Body of pancreas (tissue), 4 donors: Measurements from ENCODE around the gene USHBP1. TPM values are rescaled to one million over a fixed set of nuclear protein-coding genes. Genes with fewer than 3 reads are reported as not detected.

Experiments used
- ATAC-seq: fragments of 150-250 bp; one replicate; pipeline ENCODE4 v1.9.1; 2016
- DNase-seq, 4 donors: peaks; one replicate each; pipeline ENCODE4 v3.0.0-alpha.2; 2019
- H3K27ac ChIP-seq, 4 donors: fragments of 200-600 bp; sonication (generic); 1 replicate in 3 of 4; 2 replicates in 1 of 4; pipeline versions ENCODE4 v1.5.1 to v1.6.1; 2016 to 2019; ENCODE audit warnings: mild to moderate bottlenecking in 1 of 4, mixed read lengths in 1 of 4, moderate library complexity in 1 of 4
- H3K27me3 ChIP-seq, 2 donors: fragments of 200-600 bp; sonication (generic); one replicate each; pipeline ENCODE4 v1.6.0; 2016; ENCODE audit warnings: mild to moderate bottlenecking in 1 of 2
- H3K36me3 ChIP-seq, 2 donors: fragments of 200-600 bp; sonication (generic); replicated peaks in 1 of 2; 2 replicates each; pipeline ENCODE4 v1.5.1; 2016; ENCODE audit warnings: low read depth in 2 of 2; ENCODE audit not compliant: insufficient read depth in 1 of 2
- H3K4me1 ChIP-seq: fragments of 200-600 bp; sonication (generic); one replicate; pipeline ENCODE4 v1.6.0; 2016
- H3K4me3 ChIP-seq, 2 donors: fragments of 200-600 bp; sonication (generic); 1 replicate in 1 of 2; 2 replicates in 1 of 2; pipeline ENCODE4 v1.5.1; 2016 to 2019
- H3K9me3 ChIP-seq, 3 donors: fragments of 200-600 bp; sonication (generic); 1 replicate in 2 of 3; 2 replicates in 1 of 3; pipeline ENCODE4 v1.5.1; 2016
- CTCF ChIP-seq, 7 experiments: fragments of 450-650 bp in 4 of 7; fragments of 200-600 bp in 3 of 7; sonication (generic) in 3 of 7; IDR thresholded peaks; one replicate each; pipeline ENCODE4 v1.5.1; 2016 to 2019; ENCODE audit warnings: antibody characterized with exemption in 7 of 7
- POLR2A ChIP-seq, 3 donors: fragments of 450-650 bp; IDR thresholded peaks; one replicate each; pipeline ENCODE4 v1.6.1; 2016; ENCODE audit warnings: antibody characterized with exemption in 3 of 3, mild to moderate bottlenecking in 2 of 3
- WGBS, 2 donors: methylation state at CpG; one replicate each; pipeline ENCODE4 v1.1.5; 2017; 5-methylcytosine and 5-hydroxymethylcytosine counted together
- intact Hi-C: fragments of 100-400 bp; cut with DNase I; formaldehyde crosslinking; loops from one replicate; pipeline ENCODE4 v1.15.1; 2023
- total RNA-seq, 2 donors: library from RNA; depleted of rRNA; stranded (reverse); fragments of >200 nt; gene quantifications; one replicate each; pipeline ENCODE4 v1.1.0, GENCODE V29; 2016

USHBP1 gene
- total RNA-seq, 2 donors from 2014 or later: 9.2 to 10.4 TPM

- Histone ChIP-seq H3K4me3 (no peak overlapping the region), H3K27ac (no peak overlapping the region), H3K9me3 (no peaks in the 10 kb centered on the region), H3K27me3 (peaks cover 0 to 10% of the 10 kb centered on the region in 2 donors), H3K36me3 (no peaks in the 10 kb centered on the region), H3K4me1 (peaks cover 17% of the 10 kb centered on the region)
- intact Hi-C loops: loop anchor here (5.0 kb wide), 2 partner anchors 81 to 216 kb away; no protein-coding TSS in a partner anchor
- WGBS, 2 donors: 76 to 80% methylated on average over 1 to 7 of the region's 7 CpGs
- ATAC-seq (no peak), DNase-seq (no peak)
- TF ChIP-seq CTCF (IDR thresholded peaks at IDR 0.05): no peak
- TF ChIP-seq POLR2A (IDR thresholded peaks at IDR 0.05): no peak
These were observed 19.0 kb upstream of the USHBP1 start for GRCh38 chr19:17283504-17283996.

- Histone ChIP-seq H3K27ac (no peak overlapping the region), H3K4me3 (no peak overlapping the region), H3K4me1 (peaks cover 17% of the 10 kb centered on the region), H3K36me3 (no peaks in the 10 kb centered on the region), H3K27me3 (peaks cover 0 to 10% of the 10 kb centered on the region in 2 donors), H3K9me3 (no peaks in the 10 kb centered on the region)
- ATAC-seq: peak; percentile 99
- 3 to 67% methylated on average over 1 to 44 of the region's 45 CpGs for WGBS, 2 donors
- intact Hi-C loops: loop anchor here (5.0 kb wide), 2 partner anchors 80 to 215 kb away; no protein-coding TSS in a partner anchor
- peak; percentile 89 to 93 (median 90) for DNase-seq
- TF ChIP-seq CTCF (IDR thresholded peaks at IDR 0.05) (peak; percentile 92 to 96 (median 94)), POLR2A (IDR thresholded peaks at IDR 0.05) (no peak)
These were observed 18.1 kb upstream of the USHBP1 start for GRCh38 chr19:17282488-17283125.

- peaks cover 17% of the 10 kb centered on the region for H3K4me1 ChIP-seq
- no peak within 1 kb of the TSS for H3K4me3 ChIP-seq
- 9 to 17% methylated on average over 25 to 75 of the region's 75 CpGs for WGBS, 2 donors
- H3K27ac ChIP-seq: no peak within 1 kb of the TSS
- DNase-seq (no peak), ATAC-seq (no peak)
- no peak for TF ChIP-seq CTCF (IDR thresholded peaks at IDR 0.05)
- TF ChIP-seq POLR2A (IDR thresholded peaks at IDR 0.05): no peak
- peaks cover 0 to 3% of the 10 kb centered on the region in 2 donors for H3K36me3 ChIP-seq
- peaks cover 0 to 10% of the 10 kb centered on the region in 2 donors for H3K27me3 ChIP-seq
- H3K9me3 ChIP-seq: no peaks in the 10 kb centered on the region
- intact Hi-C loops: loop anchor here (5.0 kb wide), 2 partner anchors 79 to 214 kb away; no protein-coding TSS in a partner anchor
These were observed 17.1 kb upstream of the USHBP1 start, which contains the start of gene ANKLE1 for GRCh38 chr19:17281391-17282304. ANKLE1 (plus strand) TSS chr19:17281901; CDS start chr19:17281921, 20 bp downstream.

GRCh38 chr19:17279436-17279835 lies 14.9 kb upstream of the USHBP1 start:
- no peak for ATAC-seq
- WGBS, 2 donors: 67 to 73% methylated on average over 3 of the region's 3 CpGs

More at GRCh38 chr19:17279436-17279835, 14.9 kb upstream of the USHBP1 start:
- no peaks in the 10 kb centered on the region for H3K9me3 ChIP-seq
- H3K27ac ChIP-seq: no peak overlapping the region
- intact Hi-C loops: no loop called here
- no peak for DNase-seq
- peaks cover 17% of the 10 kb centered on the region for H3K4me1 ChIP-seq
- peaks cover 0 to 14% of the 10 kb centered on the region in 2 donors for H3K36me3 ChIP-seq
- TF ChIP-seq POLR2A (IDR thresholded peaks at IDR 0.05): no peak
- TF ChIP-seq CTCF (IDR thresholded peaks at IDR 0.05): no peak
- H3K4me3 ChIP-seq: no peak overlapping the region
- peaks cover 0 to 10% of the 10 kb centered on the region in 2 donors for H3K27me3 ChIP-seq
